ENCODE measurements around the gene PKNOX1. TPM values are rescaled to one million over a fixed set of nuclear protein-coding genes. Genes with fewer than 3 reads are reported as not detected.
A peak's percentile ranks its signal among the peaks of the same experiment; 100 is the strongest.

The PKNOX1 gene
- polyA plus RNA-seq, 3 donors = 9.2 to 11.8 (median 9.9) TPM

DNA sequence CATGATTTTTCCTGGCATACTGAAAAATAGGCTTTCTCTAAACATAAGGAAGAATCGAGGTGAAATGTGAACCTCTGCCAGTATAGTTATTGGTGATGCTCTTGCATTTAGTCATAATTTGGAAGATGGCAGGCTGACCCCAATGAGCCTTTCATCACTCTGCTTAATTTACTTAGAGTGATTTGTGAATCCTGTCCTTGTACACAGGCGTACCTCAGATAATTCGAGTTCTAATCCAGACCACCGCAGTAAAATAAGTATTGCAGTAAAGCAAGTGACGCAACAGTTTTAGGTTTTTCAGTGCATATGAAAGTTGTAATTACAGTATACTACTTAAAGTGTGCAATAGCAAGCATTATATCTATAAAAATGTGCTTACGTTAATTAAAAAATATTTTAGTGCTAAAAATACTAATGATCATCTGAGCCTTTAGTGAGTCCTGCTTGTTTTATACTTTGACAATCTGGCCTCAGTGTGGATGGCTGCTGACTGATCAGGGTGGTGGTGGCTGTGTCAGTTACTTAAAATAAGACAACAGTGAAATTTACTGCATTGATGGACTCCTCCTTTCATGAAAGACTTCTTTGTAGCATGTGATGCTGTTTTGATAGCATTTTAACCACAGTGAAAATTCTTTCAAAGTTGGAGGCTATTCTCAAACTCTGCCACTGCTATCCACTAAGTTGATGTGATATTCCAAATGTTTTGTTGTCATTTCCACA is 1.7 kb downstream of the PKNOX1 start:
- Histone ChIP-seq H3K79me2 (ENCODE audit: insufficient read depth, low read length) (peaks cover 56% of the 10 kb centered on the region), H3K4me3 (replicated peaks in 1 of 3; ENCODE audit: low read depth in 2 of 3, low read length in 3 of 3) (peak overlapping the region; percentile 84 to 91 (median 85)), H4K20me1 (ENCODE audit: insufficient read depth, low read length) (peaks cover 9% of the 10 kb centered on the region), H3K27ac (ENCODE audit: low read depth in 1 of 2, low read length in 2 of 2) (peak overlapping the region; percentile 74 to 80), H3K27me3 (ENCODE audit: control insufficient read depth in 2 of 2, insufficient read depth in 2 of 2, low read length in 2 of 2) (no peaks in the 10 kb centered on the region), H3K4me1 (ENCODE audit: control insufficient read depth in 1 of 2, insufficient read depth in 2 of 2, low read length in 2 of 2) (peaks cover 15 to 24% of the 10 kb centered on the region in 2 donors), H3K9ac (ENCODE audit: insufficient read depth, low read length, poor library complexity, severe bottlenecking) (peak overlapping the region; percentile 80), H3K4me2 (replicated peaks; ENCODE audit: extremely low read depth, low read length, poor library complexity, severe bottlenecking) (peak overlapping the region; percentile 86), H3K9me3 (replicated peaks in 1 of 2; ENCODE audit: control insufficient read depth in 1 of 2, insufficient read depth in 1 of 2, low read length in 2 of 2) (no peaks in the 10 kb centered on the region), H3K36me3 (replicated peaks in 1 of 2; ENCODE audit: control insufficient read depth in 1 of 2, insufficient read depth in 2 of 2, low read length in 2 of 2) (peaks cover 0 to 6% of the 10 kb centered on the region in 2 donors), H2AFZ (ENCODE audit: insufficient read depth, low read depth, low read length, poor library complexity, severe bottlenecking) (peak overlapping the region; percentile 72)
- Mint-ChIP-seq H3K9me3 (no peaks in the 10 kb centered on the region), H3K4me1 (peaks cover 32% of the 10 kb centered on the region), H3K4me3 (peak overlapping the region; percentile 93 to 94), H3K36me3 (peaks cover 11 to 13% of the 10 kb centered on the region in 2 donors), H3K27me3 (ENCODE audit: low read depth in 3 of 3) (peaks cover 0 to 1% (median 0%) of the 10 kb centered on the region in 3 donors), H3K27ac (peak overlapping the region in 6 of 7 donors; percentile 46 to 93 (median 89))
- intact Hi-C loops (cut with micrococcal nuclease) = loop anchor here in 1 of 2 donors (10.0 kb wide), 1 partner anchor 739 kb away; the partner anchor contains the start of gene PDXK
- DNase-seq = no peak
- no peak for TF ChIP-seq CTCF (IDR thresholded peaks at IDR 0.05)
- WGBS (ENCODE audit: insufficient coverage) = 67% methylated on average over 3 of the region's 6 CpGs

DNA sequence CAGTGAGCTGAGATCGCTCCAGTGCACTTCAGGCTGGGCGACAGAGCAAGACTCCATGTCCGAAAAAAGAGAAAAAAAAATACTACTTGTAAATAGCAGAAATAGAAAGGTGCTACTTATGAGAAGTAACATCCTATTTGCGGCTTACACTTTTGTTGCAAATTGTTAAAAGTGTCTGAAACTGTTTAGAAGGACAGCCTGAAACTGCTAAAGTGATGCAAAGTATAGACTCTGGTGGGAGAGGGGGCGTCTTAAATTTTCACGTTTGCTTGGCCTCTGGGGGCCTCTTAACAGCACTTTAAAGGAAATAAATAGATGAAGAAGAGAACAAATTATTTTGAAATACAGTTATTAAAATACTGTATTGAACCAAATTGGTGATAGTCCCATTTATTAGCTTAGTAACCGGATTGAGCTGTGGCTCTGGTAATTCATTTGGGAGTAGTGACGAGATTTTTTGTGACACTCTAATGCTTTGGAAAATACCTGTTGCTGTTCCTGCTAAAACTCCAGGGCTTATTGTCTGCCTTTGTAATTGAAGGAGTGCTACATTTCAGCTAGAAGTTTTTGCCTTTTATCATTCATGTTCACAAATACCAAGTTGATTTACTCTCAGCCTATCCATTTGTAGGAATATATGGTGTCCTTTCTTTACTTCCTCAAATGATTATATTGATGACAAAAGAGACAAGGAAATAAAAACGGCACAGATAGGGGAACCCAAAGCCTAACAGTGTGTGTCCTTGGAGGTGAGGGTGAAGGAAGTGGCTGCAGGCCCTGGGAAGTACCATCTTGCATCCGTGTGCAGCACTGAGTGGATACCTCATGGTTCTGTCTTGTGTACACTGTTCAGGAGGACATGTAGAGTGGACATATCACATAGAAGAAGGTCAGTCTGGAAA is 6.2 kb downstream of the PKNOX1 start:
- no peak overlapping the region for H3K4me3 ChIP-seq (replicated peaks in 1 of 3; ENCODE audit: low read depth in 2 of 3, low read length in 3 of 3)
- no peak for TF ChIP-seq CTCF (IDR thresholded peaks at IDR 0.05)
- Mint-ChIP-seq H3K4me3 (no peak overlapping the region), H3K36me3 (peaks cover 13 to 20% of the 10 kb centered on the region in 2 donors), H3K4me1 (peaks cover 35% of the 10 kb centered on the region), H3K9me3 (no peaks in the 10 kb centered on the region), H3K27me3 (ENCODE audit: low read depth in 3 of 3) (peaks cover 0 to 5% (median 1%) of the 10 kb centered on the region in 3 donors), H3K27ac (peak overlapping the region in 5 of 7 donors; percentile 6 to 48 (median 29))
- no peak overlapping the region for H2AFZ ChIP-seq (ENCODE audit: insufficient read depth, low read depth, low read length, poor library complexity, severe bottlenecking)
- 33% methylated on average over 3 of the region's 10 CpGs for WGBS (ENCODE audit: insufficient coverage)
- peaks cover 8 to 14% of the 10 kb centered on the region in 2 donors for H3K4me1 ChIP-seq (ENCODE audit: control insufficient read depth in 1 of 2, insufficient read depth in 2 of 2, low read length in 2 of 2)
- H3K4me2 ChIP-seq (replicated peaks; ENCODE audit: extremely low read depth, low read length, poor library complexity, severe bottlenecking) = no peak overlapping the region
- H3K27me3 ChIP-seq (ENCODE audit: control insufficient read depth in 2 of 2, insufficient read depth in 2 of 2, low read length in 2 of 2) = no peaks in the 10 kb centered on the region
- H4K20me1 ChIP-seq (ENCODE audit: insufficient read depth, low read length) = peaks cover 22% of the 10 kb centered on the region
- peak in 1 of 3 donors; percentile 36 for DNase-seq
- no peak overlapping the region for H3K9ac ChIP-seq (ENCODE audit: insufficient read depth, low read length, poor library complexity, severe bottlenecking)
- H3K27ac ChIP-seq (ENCODE audit: low read depth in 1 of 2, low read length in 2 of 2) = peak overlapping the region in 1 of 2 donors; percentile 32
- peaks cover 92% of the 10 kb centered on the region for H3K79me2 ChIP-seq (ENCODE audit: insufficient read depth, low read length)
- H3K9me3 ChIP-seq (replicated peaks in 1 of 2; ENCODE audit: control insufficient read depth in 1 of 2, insufficient read depth in 1 of 2, low read length in 2 of 2) = no peaks in the 10 kb centered on the region
- peaks cover 0 to 6% of the 10 kb centered on the region in 2 donors for H3K36me3 ChIP-seq (replicated peaks in 1 of 2; ENCODE audit: control insufficient read depth in 1 of 2, insufficient read depth in 2 of 2, low read length in 2 of 2)
- intact Hi-C loops (cut with micrococcal nuclease) = no loop called here

All from CD14-positive monocyte (primary cell).